Esophagus (tissue), 2 donors: Measurements from ENCODE around the gene WDPCP. TPM values are rescaled to one million over a fixed set of nuclear protein-coding genes. Genes with fewer than 3 reads are reported as not detected.
"Not testable (repeated sequence)": the region's sequence is repeated elsewhere in the genome, so short reads cannot be mapped to it uniquely, and the experiment has no call there.

ENCODE experiments used
- H3K27ac ChIP-seq, 2 donors: one replicate each; pipeline ENCODE4 v1.5.1; 2013; ENCODE audit warnings: low read depth in 2 of 2, mild to moderate bottlenecking in 2 of 2, inconsistent platforms in 1 of 2, low read length in 1 of 2, moderate library complexity in 1 of 2
- H3K27me3 ChIP-seq, 2 donors: one replicate each; pipeline ENCODE4 v1.6.1; 2013; ENCODE audit warnings: low read length in 2 of 2, control low read depth in 1 of 2, mild to moderate bottlenecking in 1 of 2; ENCODE audit not compliant: insufficient read depth in 2 of 2, control insufficient read depth in 1 of 2
- H3K36me3 ChIP-seq, 2 donors: one replicate each; pipeline ENCODE4 v1.6.1; 2013; ENCODE audit warnings: low read length in 1 of 2; ENCODE audit not compliant: control insufficient read depth in 2 of 2, insufficient read depth in 2 of 2
- H3K4me1 ChIP-seq, 2 donors: one replicate each; pipeline ENCODE4 v1.6.1; 2013; ENCODE audit warnings: low read length in 1 of 2; ENCODE audit not compliant: control insufficient read depth in 2 of 2, insufficient read depth in 2 of 2
- H3K4me3 ChIP-seq, 2 donors: one replicate each; pipeline ENCODE4 v1.5.1; 2013; ENCODE audit warnings: low read length in 2 of 2, mild to moderate bottlenecking in 2 of 2, low read depth in 1 of 2, moderate library complexity in 1 of 2
- H3K9me3 ChIP-seq, 2 donors: one replicate each; pipeline ENCODE4 v1.6.1; 2013; ENCODE audit warnings: mild to moderate bottlenecking in 2 of 2, low read depth in 1 of 2, low read length in 1 of 2, moderate library complexity in 1 of 2; ENCODE audit not compliant: control insufficient read depth in 2 of 2, insufficient read depth in 1 of 2
- WGBS, 2 donors: extraction: QIAGEN DNeasy Blood & Tissue Kit; methylation state at CpG; one replicate each; pipeline ENCODE4 v1.1.7; 2013; 5-methylcytosine and 5-hydroxymethylcytosine counted together
- polyA plus RNA-seq, 2 donors: library from polyadenylated mRNA; stranded (reverse); fragments of 200-250 nt; gene quantifications; one replicate each; pipeline ENCODE4 v1.2.3, GENCODE V29; 2013
- donor health status: healthy with polysubstance abuse.
- donor health status: Bipolar disorder and iron deficiency.

Gene WDPCP
- polyA plus RNA-seq, 2 donors, result 0.81 to 0.94 TPM

GRCh38 chr2:63364866-63365265 lies 223.4 kb downstream of the WDPCP start:
- no peaks in the 10 kb centered on the region for H3K9me3 ChIP-seq
- H3K4me3 ChIP-seq, result no peak overlapping the region
- H3K27me3 ChIP-seq, result no peaks in the 10 kb centered on the region
- no peak overlapping the region for H3K27ac ChIP-seq
- no peaks in the 10 kb centered on the region for H3K4me1 ChIP-seq
- 53 to 62% methylated on average over 1 of the region's 1 CpG for WGBS, 2 donors
- H3K36me3 ChIP-seq, result no peaks in the 10 kb centered on the region

- not testable (repeated sequence) for H3K9me3 ChIP-seq, H3K4me3 ChIP-seq, H3K27me3 ChIP-seq, H3K27ac ChIP-seq, H3K36me3 ChIP-seq, H3K4me1 ChIP-seq
- 75 to 85% methylated on average over 1 of the region's 1 CpG for WGBS, 2 donors
These were observed 230.6 kb downstream of the WDPCP start for GRCh38 chr2:63357722-63358121.

GRCh38 chr2:63347361-63347760 lies 240.9 kb downstream of the WDPCP start:
- peaks cover 0 to 5% of the 10 kb centered on the region in 2 donors for H3K9me3 ChIP-seq
- H3K4me1 ChIP-seq, result no peaks in the 10 kb centered on the region
- no peak overlapping the region for H3K4me3 ChIP-seq
- H3K27me3 ChIP-seq, result no peaks in the 10 kb centered on the region
- 92 to 97% methylated on average over 2 of the region's 2 CpGs for WGBS, 2 donors
- H3K27ac ChIP-seq, result no peak overlapping the region
- H3K36me3 ChIP-seq, result no peaks in the 10 kb centered on the region

GRCh38 chr2:63346411-63346810 lies 241.9 kb downstream of the WDPCP start:
- H3K4me3 ChIP-seq, result no peak overlapping the region
- H3K36me3 ChIP-seq, result no peaks in the 10 kb centered on the region
- H3K27me3 ChIP-seq, result no peaks in the 10 kb centered on the region
- H3K4me1 ChIP-seq, result no peaks in the 10 kb centered on the region
- no peak overlapping the region for H3K27ac ChIP-seq
- peaks cover 0 to 5% of the 10 kb centered on the region in 2 donors for H3K9me3 ChIP-seq

GRCh38 chr2:63345285-63345633 lies 243.0 kb downstream of the WDPCP start:
- no peaks in the 10 kb centered on the region for H3K27me3 ChIP-seq
- H3K4me1 ChIP-seq, result no peaks in the 10 kb centered on the region
- no peak overlapping the region for H3K4me3 ChIP-seq
- no peak overlapping the region for H3K27ac ChIP-seq
- 94 to 96% methylated on average over 1 of the region's 1 CpG for WGBS, 2 donors
- peaks cover 0 to 5% of the 10 kb centered on the region in 2 donors for H3K9me3 ChIP-seq
- H3K36me3 ChIP-seq, result no peaks in the 10 kb centered on the region

- peaks cover 0 to 5% of the 10 kb centered on the region in 2 donors for H3K9me3 ChIP-seq
- no peaks in the 10 kb centered on the region for H3K4me1 ChIP-seq
- 81 to 83% methylated on average over 2 of the region's 2 CpGs for WGBS, 2 donors
- H3K27me3 ChIP-seq, result no peaks in the 10 kb centered on the region
- no peak overlapping the region for H3K27ac ChIP-seq
- H3K36me3 ChIP-seq, result no peaks in the 10 kb centered on the region
- H3K4me3 ChIP-seq, result no peak overlapping the region
These were observed 243.5 kb downstream of the WDPCP start for GRCh38 chr2:63344575-63345284.

GRCh38 chr2:63343397-63344109 lies 244.7 kb downstream of the WDPCP start:
- H3K36me3 ChIP-seq, result no peaks in the 10 kb centered on the region
- WGBS, 2 donors, result 0 to 64% methylated on average over 1 of the region's 1 CpG
- no peak overlapping the region for H3K4me3 ChIP-seq
- H3K27ac ChIP-seq, result no peak overlapping the region
- no peaks in the 10 kb centered on the region for H3K27me3 ChIP-seq
- peaks cover 0 to 5% of the 10 kb centered on the region in 2 donors for H3K9me3 ChIP-seq
- H3K4me1 ChIP-seq, result no peaks in the 10 kb centered on the region

- WGBS, 2 donors, result 89 to 100% methylated on average over 1 of the region's 1 CpG
- no peak overlapping the region for H3K4me3 ChIP-seq
- H3K27me3 ChIP-seq, result no peaks in the 10 kb centered on the region
- H3K9me3 ChIP-seq, result peaks cover 0 to 3% of the 10 kb centered on the region in 2 donors
- no peak overlapping the region for H3K27ac ChIP-seq
- H3K4me1 ChIP-seq, result no peaks in the 10 kb centered on the region
- no peaks in the 10 kb centered on the region for H3K36me3 ChIP-seq
These were observed 247.8 kb downstream of the WDPCP start for GRCh38 chr2:63340443-63340842.

- H3K27ac ChIP-seq, result no peak overlapping the region
- 97 to 98% methylated on average over 1 of the region's 1 CpG for WGBS, 2 donors
- no peak overlapping the region for H3K4me3 ChIP-seq
- no peaks in the 10 kb centered on the region for H3K4me1 ChIP-seq
- H3K9me3 ChIP-seq, result no peaks in the 10 kb centered on the region
- no peaks in the 10 kb centered on the region for H3K27me3 ChIP-seq
- no peaks in the 10 kb centered on the region for H3K36me3 ChIP-seq
These were observed 253.4 kb downstream of the WDPCP start for GRCh38 chr2:63334910-63335309.

GRCh38 chr2:63326473-63326872 lies 261.8 kb downstream of the WDPCP start:
- H3K4me1 ChIP-seq, result no peaks in the 10 kb centered on the region
- H3K27ac ChIP-seq, result no peak overlapping the region
- WGBS, 2 donors, result 89 to 94% methylated on average over 1 of the region's 1 CpG
- no peaks in the 10 kb centered on the region for H3K9me3 ChIP-seq
- no peak overlapping the region for H3K4me3 ChIP-seq
- H3K36me3 ChIP-seq, result no peaks in the 10 kb centered on the region
- no peaks in the 10 kb centered on the region for H3K27me3 ChIP-seq
